Nephron (organoid): Measurements from ENCODE around the gene HDAC9.

Source experiments
- H3K27ac Mint-ChIP-seq, 3 experiments: 2 replicates each; pipeline ENCODE4 v1.8.0; 2020; ENCODE audit warnings: mixed read lengths in 3 of 3, mild to moderate bottlenecking in 2 of 3, moderate library complexity in 1 of 3
- H3K27me3 Mint-ChIP-seq: 2 replicates; pipeline ENCODE4 v1.8.0; 2021; ENCODE audit warnings: low read depth, mild to moderate bottlenecking, moderate library complexity, mixed read lengths
- H3K36me3 Mint-ChIP-seq: 2 replicates; pipeline ENCODE4 v1.8.0; 2020; ENCODE audit warnings: low read depth, mixed read lengths
- H3K4me1 Mint-ChIP-seq: 2 replicates; pipeline ENCODE4 v1.8.0; 2020; ENCODE audit warnings: mixed read lengths
- H3K4me3 Mint-ChIP-seq, 3 experiments: 2 replicates each; pipeline ENCODE4 v1.8.0; 2020; ENCODE audit warnings: mild to moderate bottlenecking in 3 of 3, mixed read lengths in 3 of 3, moderate library complexity in 2 of 3
- H3K9me3 Mint-ChIP-seq: 2 replicates; pipeline ENCODE4 v1.8.0; 2020; ENCODE audit warnings: mixed read lengths
- TF ChIP-seq, protein P1 (sequence below), 3 experiments: fragments of 200-600 bp; sonication (generic); IDR thresholded peaks; one replicate each; pipeline ENCODE4 v1.5.0; 2021; ENCODE audit warnings: antibody characterized with exemption in 3 of 3; ENCODE audit not compliant: unreplicated experiment in 3 of 3

Gene HDAC9

DNA sequence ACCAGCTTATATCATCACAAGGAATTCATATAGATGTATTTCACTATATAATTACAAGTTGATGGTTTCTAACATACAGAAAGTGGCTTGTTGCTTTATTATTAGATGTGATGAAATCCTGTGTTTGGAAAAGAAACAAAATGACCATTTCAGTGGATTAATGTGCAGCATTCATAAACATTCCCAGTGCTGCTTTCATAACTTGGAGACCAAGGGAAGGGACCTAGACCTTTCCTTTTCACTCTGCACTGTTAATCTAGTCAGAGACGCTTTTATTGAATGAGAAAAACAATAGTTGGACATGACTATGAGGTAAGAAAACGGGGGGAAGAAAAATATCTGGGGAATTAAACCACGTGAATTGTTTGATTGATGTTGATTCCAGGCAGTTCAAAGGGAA, 160.0 kb downstream of the HDAC9 start:
- Mint-ChIP-seq H3K4me3 (no peak overlapping the region), H3K27me3 (no peaks in the 10 kb centered on the region), H3K4me1 (peaks cover 26% of the 10 kb centered on the region), H3K36me3 (no peaks in the 10 kb centered on the region), H3K9me3 (peaks cover 2% of the 10 kb centered on the region), H3K27ac (peak overlapping the region; percentile 2 to 53 (median 12))
- TF ChIP-seq, protein P1, sequence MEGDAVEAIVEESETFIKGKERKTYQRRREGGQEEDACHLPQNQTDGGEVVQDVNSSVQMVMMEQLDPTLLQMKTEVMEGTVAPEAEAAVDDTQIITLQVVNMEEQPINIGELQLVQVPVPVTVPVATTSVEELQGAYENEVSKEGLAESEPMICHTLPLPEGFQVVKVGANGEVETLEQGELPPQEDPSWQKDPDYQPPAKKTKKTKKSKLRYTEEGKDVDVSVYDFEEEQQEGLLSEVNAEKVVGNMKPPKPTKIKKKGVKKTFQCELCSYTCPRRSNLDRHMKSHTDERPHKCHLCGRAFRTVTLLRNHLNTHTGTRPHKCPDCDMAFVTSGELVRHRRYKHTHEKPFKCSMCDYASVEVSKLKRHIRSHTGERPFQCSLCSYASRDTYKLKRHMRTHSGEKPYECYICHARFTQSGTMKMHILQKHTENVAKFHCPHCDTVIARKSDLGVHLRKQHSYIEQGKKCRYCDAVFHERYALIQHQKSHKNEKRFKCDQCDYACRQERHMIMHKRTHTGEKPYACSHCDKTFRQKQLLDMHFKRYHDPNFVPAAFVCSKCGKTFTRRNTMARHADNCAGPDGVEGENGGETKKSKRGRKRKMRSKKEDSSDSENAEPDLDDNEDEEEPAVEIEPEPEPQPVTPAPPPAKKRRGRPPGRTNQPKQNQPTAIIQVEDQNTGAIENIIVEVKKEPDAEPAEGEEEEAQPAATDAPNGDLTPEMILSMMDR (IDR thresholded peaks at IDR 0.05; ENCODE audit: unreplicated experiment in 3 of 3), result no peak

DNA sequence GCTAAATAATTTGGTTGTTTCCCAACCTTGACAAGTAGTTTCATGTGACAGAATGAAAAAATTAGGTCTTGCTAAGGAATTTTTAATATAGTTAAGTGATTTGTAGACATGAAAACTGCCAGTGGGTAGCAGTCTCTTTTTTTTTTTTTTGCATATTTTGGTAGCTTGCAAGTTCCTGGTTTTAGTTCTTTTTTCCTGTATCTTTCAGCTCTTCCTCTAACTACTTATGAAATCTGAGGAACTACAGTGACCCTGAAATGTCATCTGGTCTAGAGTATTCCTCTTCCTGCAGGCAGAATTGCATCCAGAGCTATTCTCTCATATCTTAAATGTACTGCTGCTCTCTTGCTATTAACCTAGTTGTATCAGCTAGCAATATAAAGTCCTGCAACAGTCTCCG, 160.4 kb downstream of the HDAC9 start:
- peaks cover 4% of the 10 kb centered on the region for H3K9me3 Mint-ChIP-seq
- peak overlapping the region; percentile 2 to 53 (median 28) for H3K27ac Mint-ChIP-seq
- TF ChIP-seq, protein P1 (IDR thresholded peaks at IDR 0.05; ENCODE audit: unreplicated experiment in 3 of 3), result no peak
- H3K27me3 Mint-ChIP-seq, result no peaks in the 10 kb centered on the region
- no peaks in the 10 kb centered on the region for H3K36me3 Mint-ChIP-seq
- H3K4me1 Mint-ChIP-seq, result peaks cover 26% of the 10 kb centered on the region
- H3K4me3 Mint-ChIP-seq, result no peak overlapping the region

DNA sequence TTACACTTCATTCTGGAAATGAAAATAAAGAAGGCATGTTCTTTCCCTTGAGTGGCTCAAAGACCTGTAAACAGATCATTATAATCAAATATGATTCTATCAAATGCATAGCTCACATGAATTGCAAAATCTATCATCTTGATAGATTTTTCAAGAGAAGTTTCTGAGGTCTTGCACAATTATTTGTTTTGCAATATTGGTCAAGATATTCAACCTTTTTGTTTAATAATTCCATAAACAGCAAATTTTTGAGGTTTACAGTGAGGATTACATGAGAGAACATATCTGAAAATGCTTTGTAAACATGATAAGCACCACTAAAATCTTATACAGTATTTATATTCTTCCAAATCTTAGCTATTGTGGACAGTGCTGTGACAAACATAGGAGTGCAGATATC, 160.8 kb downstream of the HDAC9 start:
- Mint-ChIP-seq H3K27ac (peak overlapping the region in 2 of 3 experiments; percentile 2 to 53), H3K4me1 (peaks cover 26% of the 10 kb centered on the region), H3K27me3 (no peaks in the 10 kb centered on the region), H3K4me3 (no peak overlapping the region), H3K9me3 (peaks cover 4% of the 10 kb centered on the region), H3K36me3 (no peaks in the 10 kb centered on the region)
- TF ChIP-seq, protein P1 (IDR thresholded peaks at IDR 0.05; ENCODE audit: unreplicated experiment in 3 of 3), result no peak

- no peaks in the 10 kb centered on the region for H3K36me3 Mint-ChIP-seq
- no peaks in the 10 kb centered on the region for H3K27me3 Mint-ChIP-seq
Observed at GRCh38 chr7:18659746-18660145, 164.2 kb downstream of the HDAC9 start.

DNA sequence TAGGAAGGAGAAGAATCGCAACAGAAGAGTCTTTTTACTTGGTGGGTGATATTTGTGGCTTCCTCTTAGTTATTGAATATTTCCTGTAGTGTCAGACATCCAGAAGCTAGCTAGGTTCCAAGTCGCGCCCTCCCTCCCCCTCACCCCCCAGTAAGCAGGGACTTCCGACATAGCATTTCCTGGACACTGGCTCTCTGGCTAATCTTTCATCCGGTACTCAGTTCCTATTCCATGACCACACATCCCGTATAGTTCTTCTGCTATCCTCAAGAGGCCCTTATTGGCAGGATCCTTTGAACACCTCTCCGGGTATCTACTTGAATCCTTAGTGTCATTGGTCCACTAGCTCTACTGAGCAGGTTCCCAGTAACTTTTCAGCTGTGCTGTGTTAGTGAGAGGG, 167.8 kb downstream of the HDAC9 start:
- Mint-ChIP-seq H3K9me3 (peaks cover 4% of the 10 kb centered on the region), H3K27ac (no peak overlapping the region), H3K36me3 (no peaks in the 10 kb centered on the region), H3K27me3 (no peaks in the 10 kb centered on the region), H3K4me3 (no peak overlapping the region), H3K4me1 (no peaks in the 10 kb centered on the region)
- TF ChIP-seq, protein P1 (IDR thresholded peaks at IDR 0.05; ENCODE audit: unreplicated experiment in 3 of 3), result no peak

More at GRCh38 chr7:18659746-18660145, 164.2 kb downstream of the HDAC9 start:
- TF ChIP-seq, protein P1 (IDR thresholded peaks at IDR 0.05; ENCODE audit: unreplicated experiment in 3 of 3), result no peak
- H3K4me3 Mint-ChIP-seq, result no peak overlapping the region
- H3K27ac Mint-ChIP-seq, result no peak overlapping the region
- peaks cover 9% of the 10 kb centered on the region for H3K4me1 Mint-ChIP-seq
- peaks cover 4% of the 10 kb centered on the region for H3K9me3 Mint-ChIP-seq

GRCh38 chr7:18666107-18666728, 170.7 kb downstream of the HDAC9 start:
- Mint-ChIP-seq H3K4me1 (peaks cover 5% of the 10 kb centered on the region), H3K4me3 (no peak overlapping the region), H3K9me3 (no peaks in the 10 kb centered on the region), H3K27ac (peak overlapping the region in 1 of 3 experiments; percentile 12), H3K27me3 (no peaks in the 10 kb centered on the region), H3K36me3 (no peaks in the 10 kb centered on the region)
- TF ChIP-seq, protein P1 (IDR thresholded peaks at IDR 0.05; ENCODE audit: unreplicated experiment in 3 of 3), result peak; percentile 63 to 79 (median 69)
